GM23338 (cell line): Measurements from ENCODE around the gene FBXL17.

Experiments
- CREB1 ChIP-seq: fragments of 250-450 bp; sonication (Bioruptor Pico); IDR thresholded peaks from 2 replicates; pipeline ENCODE4 v1.5.0; 2020; ENCODE audit warnings: low read depth, mild to moderate bottlenecking, moderate library complexity
- CTCF ChIP-seq, 2 experiments: fragments of 200-600 bp in 1 of 2; sonication (generic) in 1 of 2; conservative IDR thresholded peaks; 2 replicates each; pipeline versions ENCODE4 v1.5.1 to v1.6.1; 2016 to 2017; ENCODE audit warnings: antibody characterized with exemption in 2 of 2, low read depth in 2 of 2, mild to moderate bottlenecking in 2 of 2, moderate library complexity in 1 of 2
- EZH2 ChIP-seq: fragments of 200-600 bp; sonication (generic); IDR thresholded peaks from one replicate; pipeline ENCODE4 v1.8.0; 2017; ENCODE audit warnings: antibody characterized with exemption, mild to moderate bottlenecking, low read depth; ENCODE audit not compliant: unreplicated experiment
- EZH2phosphoT487 ChIP-seq: fragments of 200-600 bp; sonication (generic); IDR thresholded peaks from one replicate; pipeline ENCODE4 v1.8.1; 2018; ENCODE audit warnings: antibody characterized with exemption; ENCODE audit not compliant: unreplicated experiment
- POLR2AphosphoS5 ChIP-seq: IDR thresholded peaks from 2 replicates; pipeline ENCODE4 v1.6.1; 2016; ENCODE audit warnings: antibody characterized with exemption, low read depth
- REST ChIP-seq: IDR thresholded peaks from one replicate; pipeline ENCODE4 v1.6.1; 2018; ENCODE audit warnings: antibody characterized with exemption; ENCODE audit not compliant: unreplicated experiment
- ZNF114 ChIP-seq: fragments of 250-450 bp; sonication (Bioruptor Pico); IDR thresholded peaks from 2 replicates; pipeline ENCODE4 v1.5.0; 2020; ENCODE audit warnings: mild to moderate bottlenecking, moderate library complexity

GRCh38 chr5:108118813-108119514, 262.9 kb downstream of the FBXL17 start:
- no peak for TF ChIP-seq REST
- no peak for TF ChIP-seq EZH2phosphoT487
- TF ChIP-seq POLR2AphosphoS5: no peak
- TF ChIP-seq CTCF (conservative IDR thresholded peaks at IDR 0.05; ENCODE audit: low read depth in 2 of 2): no peak
- TF ChIP-seq EZH2: no peak
- no peak for TF ChIP-seq ZNF114 (CRISPR knock-in tag)
- TF ChIP-seq CREB1 (CRISPR knock-in tag): no peak
